ENCODE data around the gene SSBP3.

The SSBP3 gene

GRCh38 chr1:54398963-54399528, 7.1 kb downstream of the SSBP3 start:
- TF ChIP-seq GABPA (IDR thresholded peaks at IDR 0.05; ENCODE audit: low read depth) (no peak), CTCF (IDR thresholded peaks at IDR 0.05; ENCODE audit: insufficient read depth, low read length) (no peak), SPI1 (IDR thresholded peaks at IDR 0.05; ENCODE audit: borderline replicate concordance, low read depth) (no peak), POLR2AphosphoS5 (IDR thresholded peaks at IDR 0.05; ENCODE audit: low read depth) (no peak), REST (IDR thresholded peaks at IDR 0.05; ENCODE audit: insufficient replicate concordance, low read depth) (no peak)
- no peak for DNase-seq (ENCODE audit: low read depth in 1 of 2, low spot score in 1 of 2)
- H3K4me3 ChIP-seq (replicated peaks; ENCODE audit: insufficient read depth, low read length): no peak overlapping the region
- no peaks in the 10 kb centered on the region for H3K27me3 ChIP-seq (ENCODE audit: insufficient read depth, poor library complexity, severe bottlenecking)
- H3K27ac ChIP-seq (replicated peaks): no peak overlapping the region

GRCh38 chr1:54397980-54398379, 8.2 kb downstream of the SSBP3 start:
- H3K4me3 ChIP-seq (replicated peaks; ENCODE audit: insufficient read depth, low read length): no peak overlapping the region
- no peak for DNase-seq (ENCODE audit: low read depth in 1 of 2, low spot score in 1 of 2)
- H3K27me3 ChIP-seq (ENCODE audit: insufficient read depth, poor library complexity, severe bottlenecking): no peaks in the 10 kb centered on the region
- no peak overlapping the region for H3K27ac ChIP-seq (replicated peaks)
- TF ChIP-seq GABPA (IDR thresholded peaks at IDR 0.05; ENCODE audit: low read depth) (no peak), CTCF (IDR thresholded peaks at IDR 0.05; ENCODE audit: insufficient read depth, low read length) (no peak), SPI1 (IDR thresholded peaks at IDR 0.05; ENCODE audit: borderline replicate concordance, low read depth) (no peak), POLR2AphosphoS5 (IDR thresholded peaks at IDR 0.05; ENCODE audit: low read depth) (no peak), REST (IDR thresholded peaks at IDR 0.05; ENCODE audit: insufficient replicate concordance, low read depth) (no peak)

- H3K27ac ChIP-seq (replicated peaks): no peak overlapping the region
- no peak for DNase-seq (ENCODE audit: low read depth in 1 of 2, low spot score in 1 of 2)
- TF ChIP-seq CTCF (IDR thresholded peaks at IDR 0.05; ENCODE audit: insufficient read depth, low read length): no peak
- TF ChIP-seq POLR2AphosphoS5 (IDR thresholded peaks at IDR 0.05; ENCODE audit: low read depth): no peak
- no peak for TF ChIP-seq GABPA (IDR thresholded peaks at IDR 0.05; ENCODE audit: low read depth)
- no peak for TF ChIP-seq SPI1 (IDR thresholded peaks at IDR 0.05; ENCODE audit: borderline replicate concordance, low read depth)
- TF ChIP-seq REST (IDR thresholded peaks at IDR 0.05; ENCODE audit: insufficient replicate concordance, low read depth): no peak
- no peak overlapping the region for H3K4me3 ChIP-seq (replicated peaks; ENCODE audit: insufficient read depth, low read length)
- H3K27me3 ChIP-seq (ENCODE audit: insufficient read depth, poor library complexity, severe bottlenecking): no peaks in the 10 kb centered on the region
Measured at GRCh38 chr1:54397090-54397591, 9.1 kb downstream of the SSBP3 start.

Measured in HL-60 (cell line).